ENCODE measurements around the gene ZIC2.

DNA sequence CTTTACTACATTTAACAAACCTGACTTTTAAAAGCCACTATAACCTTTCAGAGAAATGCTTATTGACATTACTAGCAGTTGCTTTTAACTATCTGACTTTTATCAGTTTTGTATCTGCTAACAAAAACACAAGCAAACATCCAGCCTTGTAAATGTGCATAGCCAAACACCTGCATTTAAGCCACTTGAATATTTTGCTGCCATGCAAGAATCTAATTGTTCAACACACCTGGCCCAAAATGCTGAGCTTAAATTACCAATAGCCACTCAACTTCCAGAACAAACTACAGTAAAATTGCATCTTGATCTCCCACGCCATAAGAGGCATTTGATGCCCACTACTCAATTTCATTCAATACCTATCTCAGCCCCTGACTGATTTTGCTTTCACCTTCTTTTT is 19.3 kb upstream of the ZIC2 start:
- TF ChIP-seq EZH2 (IDR thresholded peaks at IDR 0.05; ENCODE audit: insufficient read depth, poor library complexity, severe bottlenecking) (no peak), EZH2phosphoT487 (IDR thresholded peaks at IDR 0.05; ENCODE audit: insufficient read depth, low read depth) (no peak)
